GM23248 (cell line): ENCODE measurements around the gene MBNL1.

Experiments
- EZH2 ChIP-seq: fragments of 200-600 bp; sonication (generic); IDR thresholded peaks from 2 replicates; pipeline ENCODE4 v1.6.1; 2018; ENCODE audit warnings: antibody characterized with exemption, mild to moderate bottlenecking; ENCODE audit not compliant: insufficient read depth, poor library complexity, severe bottlenecking
- EZH2phosphoT487 ChIP-seq: fragments of 200-600 bp; sonication (generic); IDR thresholded peaks from 2 replicates; pipeline ENCODE4 v1.6.1; 2018; ENCODE audit warnings: antibody characterized with exemption, moderate library complexity, mild to moderate bottlenecking, low read depth; ENCODE audit not compliant: insufficient read depth

GRCh38 chr3:152430223-152431002 lies 161.7 kb downstream of the MBNL1 start:
- TF ChIP-seq EZH2 (no peak), EZH2phosphoT487 (no peak)
